Adrenal gland (tissue), 5 donors: ENCODE measurements around the gene COL10A1.

ENCODE experiments used
- CTCF ChIP-seq, 6 experiments: fragments of 450-650 bp in 4 of 6; fragments of 200-600 bp in 2 of 6; sonication (generic) in 1 of 6; IDR thresholded peaks; 1 replicate in 5 of 6; 2 replicates in 1 of 6; pipeline versions ENCODE4 v1.5.1 to v1.8.0; 2016 to 2021; ENCODE audit warnings: antibody characterized with exemption in 6 of 6, mild to moderate bottlenecking in 2 of 6, moderate library complexity in 1 of 6
- POLR2A ChIP-seq, 2 donors: fragments of 450-650 bp; IDR thresholded peaks; one replicate each; pipeline ENCODE4 v1.6.1; 2017; ENCODE audit warnings: antibody characterized with exemption in 2 of 2, mild to moderate bottlenecking in 2 of 2, moderate library complexity in 1 of 2
- donor health status: DM: no; HTN: no; CAD: no.

- no peak for TF ChIP-seq CTCF (IDR thresholded peaks at IDR 0.05)
- TF ChIP-seq POLR2A (IDR thresholded peaks at IDR 0.05) = no peak
These were observed 53.6 kb downstream of the COL10A1 start for GRCh38 chr6:116072368-116072767.
